Measurements from ENCODE around the gene QRICH2. TPM values are rescaled to one million over a fixed set of nuclear protein-coding genes. Genes with fewer than 3 reads are reported as not detected.

The QRICH2 gene
- total RNA-seq, 4 donors from 2014 or later = 1.7 to 2.7 (median 2.0) TPM

DNA sequence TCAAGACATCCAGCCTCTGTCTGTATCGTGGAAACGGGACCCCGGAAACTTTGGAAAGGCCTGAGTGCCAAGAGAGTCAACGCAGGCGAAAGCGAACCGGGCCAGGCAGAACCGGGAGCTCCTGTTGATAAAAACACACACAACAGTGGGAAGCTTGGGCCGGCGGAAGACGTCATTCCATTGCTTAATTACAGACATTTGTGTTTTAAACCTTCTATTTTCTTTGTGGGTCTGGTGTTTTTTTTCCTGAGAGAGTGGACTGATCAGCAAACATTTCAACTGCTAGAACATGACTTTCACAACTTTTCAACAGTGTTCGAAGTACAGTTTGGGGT lies 66.9 kb downstream of the QRICH2 start:
- ATAC-seq = peak; percentile 12
- H3K4me3 ChIP-seq = peak overlapping the region; percentile 28 to 64
- H3K9me3 ChIP-seq = no peaks in the 10 kb centered on the region
- no peaks in the 10 kb centered on the region for H3K36me3 ChIP-seq
- WGBS, 2 donors (ENCODE audit: low coverage in 1 of 2) = 6 to 15% methylated on average over 12 of the region's 12 CpGs
- TF ChIP-seq POLR2AphosphoS5 (IDR thresholded peaks at IDR 0.05) (no peak), POLR2A (IDR thresholded peaks at IDR 0.05) (no peak), EP300 (IDR thresholded peaks at IDR 0.05) (no peak)
- TF ChIP-seq, protein P1, sequence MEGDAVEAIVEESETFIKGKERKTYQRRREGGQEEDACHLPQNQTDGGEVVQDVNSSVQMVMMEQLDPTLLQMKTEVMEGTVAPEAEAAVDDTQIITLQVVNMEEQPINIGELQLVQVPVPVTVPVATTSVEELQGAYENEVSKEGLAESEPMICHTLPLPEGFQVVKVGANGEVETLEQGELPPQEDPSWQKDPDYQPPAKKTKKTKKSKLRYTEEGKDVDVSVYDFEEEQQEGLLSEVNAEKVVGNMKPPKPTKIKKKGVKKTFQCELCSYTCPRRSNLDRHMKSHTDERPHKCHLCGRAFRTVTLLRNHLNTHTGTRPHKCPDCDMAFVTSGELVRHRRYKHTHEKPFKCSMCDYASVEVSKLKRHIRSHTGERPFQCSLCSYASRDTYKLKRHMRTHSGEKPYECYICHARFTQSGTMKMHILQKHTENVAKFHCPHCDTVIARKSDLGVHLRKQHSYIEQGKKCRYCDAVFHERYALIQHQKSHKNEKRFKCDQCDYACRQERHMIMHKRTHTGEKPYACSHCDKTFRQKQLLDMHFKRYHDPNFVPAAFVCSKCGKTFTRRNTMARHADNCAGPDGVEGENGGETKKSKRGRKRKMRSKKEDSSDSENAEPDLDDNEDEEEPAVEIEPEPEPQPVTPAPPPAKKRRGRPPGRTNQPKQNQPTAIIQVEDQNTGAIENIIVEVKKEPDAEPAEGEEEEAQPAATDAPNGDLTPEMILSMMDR (IDR thresholded peaks at IDR 0.05) = no peak
- H3K4me1 ChIP-seq = peaks cover 0 to 22% (median 11%) of the 10 kb centered on the region in 3 donors
- peak overlapping the region in 3 of 4 donors; percentile 49 to 70 (median 59) for H3K27ac ChIP-seq
- peaks cover 68% of the 10 kb centered on the region for H3K27me3 ChIP-seq

DNA sequence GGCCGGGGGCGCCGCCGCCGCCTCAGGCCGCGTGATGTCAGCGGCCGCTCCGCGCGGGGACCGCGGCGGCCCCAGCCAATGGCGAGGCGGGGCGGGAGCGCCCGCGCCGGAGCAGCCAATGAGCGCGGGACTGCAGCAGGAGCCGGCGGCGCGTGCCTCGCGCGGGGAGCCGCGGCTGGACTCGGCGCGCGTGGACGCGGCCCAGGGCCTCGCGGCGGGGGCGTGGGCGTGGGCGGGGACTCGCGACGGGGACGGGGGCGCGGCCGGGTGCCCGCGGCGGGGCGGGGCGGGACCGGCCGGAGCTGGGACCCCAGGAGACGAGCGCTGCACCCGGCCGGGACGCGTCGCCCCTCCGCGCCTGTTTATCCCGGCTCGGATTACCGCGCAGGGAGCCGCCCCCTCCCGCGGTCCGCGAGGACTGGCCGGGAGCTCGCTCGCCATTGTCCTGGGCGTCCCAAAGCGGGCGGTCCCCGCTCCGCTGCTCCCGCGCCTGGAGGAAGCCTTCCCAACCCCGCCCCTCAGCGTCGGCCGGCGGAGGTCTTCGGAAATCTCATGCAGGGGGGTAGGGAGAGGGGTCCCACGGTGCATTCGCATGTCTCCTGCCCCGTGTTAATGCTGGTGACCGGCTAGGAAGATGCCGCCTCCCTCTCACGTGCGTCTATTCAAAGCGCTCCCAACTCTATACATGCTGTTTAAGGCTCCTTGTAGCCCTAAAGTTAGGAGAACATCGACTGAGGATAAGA lies 67.4 kb downstream of the QRICH2 start, which contains the start of gene RNF157:
RNF157 (minus strand) TSS at position 33 of the 743 bp plus-strand sequence. CDS start 253 bp downstream, outside the sequence.
- peak; percentile 93 for ATAC-seq
- no peaks in the 10 kb centered on the region for H3K9me3 ChIP-seq
- H3K27me3 ChIP-seq = peaks cover 62% of the 10 kb centered on the region
- peak within 1 kb of the TSS; percentile 28 to 64 for H3K4me3 ChIP-seq
- H3K4me1 ChIP-seq = peaks cover 0 to 22% (median 11%) of the 10 kb centered on the region in 3 donors
- no CpG with 5 or more reads among the region's 102 CpGs for WGBS, 2 donors (ENCODE audit: low coverage in 1 of 2)
- no peaks in the 10 kb centered on the region for H3K36me3 ChIP-seq
- peak within 1 kb of the TSS in 3 of 4 donors; percentile 59 to 78 (median 69) for H3K27ac ChIP-seq
- TF ChIP-seq POLR2A (IDR thresholded peaks at IDR 0.05) (no peak), POLR2AphosphoS5 (IDR thresholded peaks at IDR 0.05) (peak; percentile 12)

DNA sequence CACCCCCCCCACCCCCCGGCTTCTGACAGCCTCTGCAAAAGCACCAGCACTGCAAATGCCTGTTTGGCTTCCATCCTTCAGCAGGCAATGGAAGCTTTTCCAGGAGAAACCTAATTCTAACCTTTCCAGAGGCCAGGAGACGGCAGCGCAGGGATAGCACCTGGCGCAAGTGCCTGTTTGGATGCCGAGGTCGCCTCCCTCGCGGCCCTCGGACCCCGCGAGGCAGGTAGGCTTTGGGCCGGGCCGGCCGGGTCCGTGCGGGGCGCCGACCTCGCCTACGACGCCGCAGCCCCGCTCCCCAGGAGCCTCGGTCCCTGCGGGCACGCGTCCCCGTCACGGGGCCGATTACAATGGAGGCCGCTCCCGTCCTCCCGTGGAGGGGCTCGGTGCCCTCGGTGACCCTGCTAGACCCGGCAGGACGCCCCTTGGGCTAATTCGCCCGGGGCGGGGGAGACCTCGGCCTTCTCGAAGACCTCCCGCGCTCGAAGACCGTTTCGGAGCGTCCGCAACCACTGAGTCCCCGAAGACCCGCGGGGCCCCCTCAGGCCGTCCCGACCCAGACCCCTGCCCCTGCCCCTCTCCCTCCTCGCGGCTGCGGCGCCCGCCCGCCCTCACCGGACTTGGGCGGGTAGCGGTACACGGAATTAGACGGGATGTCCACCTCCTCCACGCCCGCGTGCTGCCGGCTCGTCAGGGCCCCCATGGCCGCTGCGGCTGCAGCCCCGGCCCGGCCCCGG lies 68.4 kb downstream of the QRICH2 start:
- Histone ChIP-seq H3K4me3 (peak overlapping the region; percentile 23 to 64), H3K27me3 (peaks cover 53% of the 10 kb centered on the region), H3K9me3 (no peaks in the 10 kb centered on the region), H3K36me3 (no peaks in the 10 kb centered on the region), H3K4me1 (peaks cover 0 to 22% (median 11%) of the 10 kb centered on the region in 3 donors), H3K27ac (peak overlapping the region in 3 of 4 donors; percentile 59 to 78 (median 69))
- no peak for TF ChIP-seq POLR2A (IDR thresholded peaks at IDR 0.05)
- TF ChIP-seq, protein P1 (IDR thresholded peaks at IDR 0.05) = no peak
- TF ChIP-seq EP300 (IDR thresholded peaks at IDR 0.05) = no peak
- TF ChIP-seq POLR2AphosphoS5 (IDR thresholded peaks at IDR 0.05) = no peak
- WGBS, 2 donors (ENCODE audit: low coverage in 1 of 2) = no CpG with 5 or more reads among the region's 75 CpGs
- no peak for ATAC-seq

DNA sequence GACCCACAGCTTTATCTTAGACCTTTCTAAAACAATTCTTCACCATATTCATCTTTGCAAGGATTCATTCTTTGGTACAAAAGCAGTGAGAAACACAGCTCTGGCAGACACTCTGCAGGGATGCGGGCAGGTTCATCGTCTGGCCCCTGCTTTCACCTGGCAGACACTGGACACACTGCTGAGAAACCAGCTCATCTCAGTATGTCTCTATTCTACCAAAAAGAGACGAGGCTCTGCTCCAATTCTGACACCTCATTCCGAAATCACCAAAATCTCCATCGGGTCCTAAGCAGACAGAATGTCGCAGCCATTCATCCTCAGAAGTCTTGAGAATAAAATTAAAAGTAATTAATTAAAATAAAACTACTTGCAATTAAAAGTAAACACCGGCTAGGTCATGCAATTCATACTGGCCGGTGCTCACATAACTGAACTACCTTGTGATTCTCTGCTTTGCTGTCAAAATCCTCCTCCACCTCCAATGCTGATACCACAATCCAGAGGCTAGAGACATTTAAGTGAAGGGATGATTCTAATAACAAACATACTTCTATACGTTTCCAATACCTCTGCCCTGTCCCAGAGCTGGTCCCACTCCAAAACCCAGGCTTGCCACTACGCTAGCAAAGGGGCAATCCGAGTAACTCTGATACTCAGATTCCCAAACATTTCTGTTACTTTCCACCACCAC lies 69.1 kb downstream of the QRICH2 start:
- peaks cover 46% of the 10 kb centered on the region for H3K27me3 ChIP-seq
- H3K9me3 ChIP-seq = no peaks in the 10 kb centered on the region
- H3K4me3 ChIP-seq = peak overlapping the region in 1 of 2 donors; percentile 64
- H3K36me3 ChIP-seq = no peaks in the 10 kb centered on the region
- H3K27ac ChIP-seq = peak overlapping the region in 2 of 4 donors; percentile 69 to 78
- WGBS, 2 donors (ENCODE audit: low coverage in 1 of 2) = 59 to 65% methylated on average over 6 to 11 of the region's 11 CpGs
- H3K4me1 ChIP-seq = peaks cover 0 to 22% (median 11%) of the 10 kb centered on the region in 3 donors
- ATAC-seq = no peak
- TF ChIP-seq, protein P1 (IDR thresholded peaks at IDR 0.05) = no peak
- TF ChIP-seq EP300 (IDR thresholded peaks at IDR 0.05) = no peak
- TF ChIP-seq POLR2A (IDR thresholded peaks at IDR 0.05) = no peak
- no peak for TF ChIP-seq POLR2AphosphoS5 (IDR thresholded peaks at IDR 0.05)

DNA sequence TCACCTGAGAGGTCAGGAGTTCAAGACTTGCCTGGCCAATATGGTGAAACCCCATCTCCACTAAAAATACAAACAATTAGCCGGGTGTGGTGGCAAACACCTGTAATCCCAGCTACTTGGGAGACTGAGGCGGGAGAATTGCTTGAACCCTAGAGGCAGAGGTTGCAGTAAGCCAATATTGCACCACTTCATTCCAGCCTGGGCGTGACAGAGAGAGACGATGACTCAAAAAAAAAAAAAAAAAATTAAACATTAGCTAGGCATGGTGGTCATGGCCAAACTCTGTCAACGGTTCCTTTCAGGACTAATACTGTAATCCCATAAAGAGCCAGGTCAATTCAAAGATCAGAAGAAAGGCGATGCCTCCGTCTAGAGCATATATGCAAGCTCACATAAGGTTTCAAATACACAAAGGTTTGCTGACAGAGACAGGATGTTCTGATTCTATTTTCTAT lies 70.2 kb downstream of the QRICH2 start:
- no peaks in the 10 kb centered on the region for H3K9me3 ChIP-seq
- H3K4me3 ChIP-seq = no peak overlapping the region
- peaks cover 0 to 22% (median 11%) of the 10 kb centered on the region in 3 donors for H3K4me1 ChIP-seq
- peaks cover 35% of the 10 kb centered on the region for H3K27me3 ChIP-seq
- H3K27ac ChIP-seq = no peak overlapping the region
- no peak for ATAC-seq
- 74 to 77% methylated on average over 3 of the region's 7 CpGs for whole genome bisulfite sequencing, 2 donors (ENCODE audit: low coverage in 1 of 2)
- no peaks in the 10 kb centered on the region for H3K36me3 ChIP-seq
- TF ChIP-seq, protein P1 (IDR thresholded peaks at IDR 0.05) = no peak
- no peak for TF ChIP-seq POLR2A (IDR thresholded peaks at IDR 0.05)
- no peak for TF ChIP-seq EP300 (IDR thresholded peaks at IDR 0.05)
- TF ChIP-seq POLR2AphosphoS5 (IDR thresholded peaks at IDR 0.05) = no peak

Measured in gastroesophageal sphincter (tissue), 4 donors.